Ishikawa (cell line): ENCODE results near the gene BEX1.

Experiments used
- EP300 ChIP-seq: IDR thresholded peaks from 2 replicates; pipeline ENCODE4 v1.6.1; 2012; ENCODE audit warnings: borderline replicate concordance
- REST ChIP-seq: IDR thresholded peaks from 2 replicates; pipeline ENCODE4 v1.6.1; 2012; ENCODE audit warnings: low read depth, mild to moderate bottlenecking
- TAF1 ChIP-seq: IDR thresholded peaks from 2 replicates; pipeline ENCODE4 v1.6.1; 2012; ENCODE audit warnings: low read depth, mild to moderate bottlenecking
- TCF12 ChIP-seq: IDR thresholded peaks from 2 replicates; pipeline ENCODE4 v1.6.1; 2012; ENCODE audit warnings: low read depth
- TEAD4 ChIP-seq: IDR thresholded peaks from 2 replicates; pipeline ENCODE4 v1.6.1; 2012

- TF ChIP-seq REST (no peak), EP300 (no peak), TAF1 (no peak), TEAD4 (no peak), TCF12 (no peak)
Observed at GRCh38 chrX:103066606-103067005, 2.6 kb upstream of the BEX1 start.
